Pancreas (tissue), 10 donors: Measurements from ENCODE around the gene RNF144A. TPM values are rescaled to one million over a fixed set of nuclear protein-coding genes. Genes with fewer than 3 reads are reported as not detected.
A peak's percentile ranks its signal among the peaks of the same experiment; 100 is the strongest.
"Not testable (repeated sequence)": the region's sequence is repeated elsewhere in the genome, so short reads cannot be mapped to it uniquely, and the experiment has no call there.

Experiments
- ATAC-seq, 4 donors: fragments of 200-7000 bp; cut with Tn5 transposase; one replicate each; pipeline versions ENCODE4 v1.8.0 to v1.9.1; 2020; ENCODE audit warnings: mild to moderate bottlenecking in 4 of 4, moderate library complexity in 4 of 4
- DNase-seq, 6 donors: peaks; one replicate each; pipeline ENCODE4 v3.0.0-alpha.2; 2020
- FAIRE-seq: peaks from 2 replicates; lab custom pipeline; 2012; peaks lifted over from hg19 to GRCh38; lab: Jason Lieb, UNC
- H3K27ac ChIP-seq, 4 donors: fragments of 200-600 bp; sonication (generic); 1 replicate in 3 of 4; 2 replicates in 1 of 4; pipeline versions ENCODE4 v1.5.0 to v1.8.0; 2020
- H3K27me3 ChIP-seq, 4 donors: fragments of 200-600 bp; one replicate each; pipeline ENCODE4 v1.8.0; 2021
- H3K36me3 ChIP-seq, 3 donors: fragments of 200-600 bp; sonication (generic) in 1 of 3; one replicate each; pipeline versions ENCODE4 v1.5.0 to v1.8.0; 2020 to 2021
- H3K4me1 ChIP-seq, 3 donors: fragments of 200-600 bp; one replicate each; pipeline ENCODE4 v1.8.0; 2021
- H3K4me3 ChIP-seq, 4 donors: fragments of 200-600 bp; sonication (generic) in 2 of 4; one replicate each; pipeline versions ENCODE4 v1.5.0 to v1.8.0; 2020 to 2021
- H3K9me3 ChIP-seq, 4 donors: fragments of 200-600 bp; one replicate each; pipeline ENCODE4 v1.8.0; 2021
- CTCF ChIP-seq, 4 donors: fragments of 200-600 bp; sonication (generic) in 3 of 4; IDR thresholded peaks; one replicate each; pipeline versions ENCODE4 v1.5.0 to v1.8.0; 2021; ENCODE audit warnings: antibody characterized with exemption in 4 of 4
- WGBS, 2 donors: extraction: QIAGEN DNeasy Blood & Tissue Kit; methylation state at CpG; one replicate each; pipeline ENCODE4 v1.1.7; 2013; 5-methylcytosine and 5-hydroxymethylcytosine counted together
- intact Hi-C, 3 donors: fragments of 100-400 bp; cut with DNase I; formaldehyde crosslinking; loops; one replicate each; pipeline versions ENCODE4 v1.11.1 to v1.14.2; 2022
- polyA plus RNA-seq, 2 donors: library from polyadenylated mRNA; stranded (reverse); fragments of 200-250 nt; gene quantifications; one replicate each; pipeline ENCODE4 v1.2.3, GENCODE V29; 2013
- total RNA-seq, 6 donors: library from RNA; stranded (reverse); fragmentation: NEBNext Ultra II Directional in 4 of 6; extraction: Animal tissue kit (Norgen Biotek cat#: 25700) in 4 of 6; gene quantifications; one replicate each; pipeline versions ENCODE4 v1.2.1 to v1.2.4, GENCODE V29; 2021 to 2023
- donor health status: healthy with polysubstance abuse.
- donor health status: DM: no; HTN: no; CAD: no; lungs with moderate emphysema.
- donor health status: DM: no; HTN: no; CAD: no.
- donor health status: control.
- donor health status: control.
- donor health status: Bipolar disorder and iron deficiency.
- donor health status: DM: yes; HTN: yes; CAD: no.
- donor health status: DM: no; HTN: no; CAD: no.
- donor health status: DM: no; HTN: no; CAD: no.
- donor health status: DM: yes; HTN: yes; CAD: no.

Gene RNF144A
- total and polyA plus RNA-seq, 8 donors, result 9.4 to 78.7 (median 34.1) TPM

DNA sequence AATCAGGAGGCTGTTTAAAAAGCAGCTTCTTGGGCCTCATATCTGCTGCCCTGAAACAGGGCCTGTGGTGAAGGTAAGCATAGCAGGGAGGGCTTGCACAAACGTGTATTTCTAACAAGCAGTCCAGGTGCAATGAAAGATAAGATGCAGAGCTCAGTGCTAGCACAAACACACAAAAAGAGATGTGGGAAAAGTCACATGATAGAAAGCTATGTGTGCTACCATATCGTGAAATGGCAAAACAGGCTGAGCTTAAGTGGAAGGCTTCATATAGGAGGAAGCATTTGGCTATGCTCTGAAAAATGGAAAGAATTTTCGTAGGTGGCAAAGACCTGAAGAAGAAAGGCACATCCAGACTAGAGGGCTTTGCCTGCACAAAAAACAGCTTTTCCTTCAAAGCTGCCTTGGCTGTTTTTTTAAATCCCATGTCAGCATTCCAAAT lies 29.4 kb upstream of the RNF144A start:
- no peaks in the 10 kb centered on the region for H3K36me3 ChIP-seq
- no peak for TF ChIP-seq CTCF (IDR thresholded peaks at IDR 0.05)
- no peaks in the 10 kb centered on the region for H3K4me1 ChIP-seq
- no peaks in the 10 kb centered on the region for H3K27me3 ChIP-seq
- no peak for FAIRE-seq
- 47 to 55% methylated on average over 3 of the region's 3 CpGs for WGBS, 2 donors
- peak in 2 of 4 donors; percentile 55 to 57 for ATAC-seq
- H3K4me3 ChIP-seq, result no peak overlapping the region
- DNase-seq, result no peak
- intact Hi-C loops, result no loop called here
- H3K27ac ChIP-seq, result no peak overlapping the region
- H3K9me3 ChIP-seq, result no peaks in the 10 kb centered on the region

- H3K4me1 ChIP-seq, result no peaks in the 10 kb centered on the region
- ATAC-seq, result no peak
- intact Hi-C loops, result no loop called here
- 92 to 100% methylated on average over 4 of the region's 4 CpGs for WGBS, 2 donors
- H3K9me3 ChIP-seq, result no peaks in the 10 kb centered on the region
- H3K4me3 ChIP-seq, result no peak overlapping the region
- no peak overlapping the region for H3K27ac ChIP-seq
- H3K36me3 ChIP-seq, result no peaks in the 10 kb centered on the region
- no peak for TF ChIP-seq CTCF (IDR thresholded peaks at IDR 0.05)
- H3K27me3 ChIP-seq, result no peaks in the 10 kb centered on the region
- no peak for FAIRE-seq
- no peak for DNase-seq
Observed at GRCh38 chr2:6888724-6889123, 28.5 kb upstream of the RNF144A start.

- Histone ChIP-seq H3K27me3 (no peaks in the 10 kb centered on the region), H3K4me3 (no peak overlapping the region), H3K9me3 (no peaks in the 10 kb centered on the region), H3K27ac (no peak overlapping the region), H3K36me3 (no peaks in the 10 kb centered on the region), H3K4me1 (peaks cover 0 to 6% (median 0%) of the 10 kb centered on the region in 3 donors)
- ATAC-seq, result no peak
- no peak for DNase-seq
- 37% methylated on average over 2 of the region's 2 CpGs for WGBS, 2 donors
- TF ChIP-seq CTCF (IDR thresholded peaks at IDR 0.05), result no peak
- intact Hi-C loops, result no loop called here
- FAIRE-seq, result no peak
Observed at GRCh38 chr2:6893876-6894482, 23.2 kb upstream of the RNF144A start.

GRCh38 chr2:6896930-6897759 lies 20.1 kb upstream of the RNF144A start:
- DNase-seq (no peak), FAIRE-seq (peak; percentile 85), ATAC-seq (peak; percentile 72 to 89 (median 82))
- H3K27me3 ChIP-seq, result no peaks in the 10 kb centered on the region
- intact Hi-C loops, result loop anchor here in 1 of 3 donors (5.0 kb wide), 1 partner anchor 145 kb away; no protein-coding TSS in a partner anchor
- peak; percentile 13 to 59 (median 37) for TF ChIP-seq CTCF (IDR thresholded peaks at IDR 0.05)
- no peaks in the 10 kb centered on the region for H3K9me3 ChIP-seq
- H3K4me1 ChIP-seq, result peaks cover 0 to 6% (median 0%) of the 10 kb centered on the region in 3 donors
- no peaks in the 10 kb centered on the region for H3K36me3 ChIP-seq
- H3K4me3 ChIP-seq, result no peak overlapping the region
- 59 to 60% methylated on average over 5 of the region's 5 CpGs for WGBS, 2 donors
- no peak overlapping the region for H3K27ac ChIP-seq

GRCh38 chr2:6902581-6902980 lies 14.6 kb upstream of the RNF144A start:
- 98 to 99% methylated on average over 2 of the region's 2 CpGs for WGBS, 2 donors
- H3K36me3 ChIP-seq, DNase-seq, H3K27me3 ChIP-seq, FAIRE-seq, H3K27ac ChIP-seq, ATAC-seq, H3K4me3 ChIP-seq, H3K9me3 ChIP-seq, H3K4me1 ChIP-seq, intact Hi-C loops: not testable (repeated sequence)
